GM12874 (cell line): ENCODE results near the gene TRRAP.

Source experiments
- TF ChIP-seq, protein P1 (sequence below): IDR thresholded peaks from 2 replicates; pipeline ENCODE4 v1.5.1; 2011; ENCODE audit warnings: low read depth, mild to moderate bottlenecking, control low read depth, low read length, moderate library complexity; ENCODE audit not compliant: insufficient read depth

The TRRAP gene

DNA sequence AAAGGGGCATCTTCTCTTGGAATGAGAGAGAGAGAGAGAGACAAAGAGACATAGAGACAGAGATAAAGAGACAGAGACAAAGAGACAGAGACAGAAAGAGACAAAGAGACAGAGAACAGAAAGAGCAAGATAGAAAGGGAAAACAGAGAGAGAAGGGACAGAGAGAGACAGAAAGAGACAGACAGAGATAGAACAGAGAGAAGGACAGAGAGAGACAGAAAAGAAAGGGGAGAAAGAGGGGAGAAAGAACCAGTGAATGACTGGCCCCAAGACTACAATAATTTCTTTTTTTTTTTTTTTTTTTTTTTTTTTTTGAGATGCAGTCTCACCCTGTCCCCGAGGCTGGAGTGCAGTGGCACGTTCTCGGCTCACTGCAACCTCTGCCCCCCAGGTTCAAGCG, 16.1 kb upstream of the TRRAP start:
- TF ChIP-seq, protein P1, sequence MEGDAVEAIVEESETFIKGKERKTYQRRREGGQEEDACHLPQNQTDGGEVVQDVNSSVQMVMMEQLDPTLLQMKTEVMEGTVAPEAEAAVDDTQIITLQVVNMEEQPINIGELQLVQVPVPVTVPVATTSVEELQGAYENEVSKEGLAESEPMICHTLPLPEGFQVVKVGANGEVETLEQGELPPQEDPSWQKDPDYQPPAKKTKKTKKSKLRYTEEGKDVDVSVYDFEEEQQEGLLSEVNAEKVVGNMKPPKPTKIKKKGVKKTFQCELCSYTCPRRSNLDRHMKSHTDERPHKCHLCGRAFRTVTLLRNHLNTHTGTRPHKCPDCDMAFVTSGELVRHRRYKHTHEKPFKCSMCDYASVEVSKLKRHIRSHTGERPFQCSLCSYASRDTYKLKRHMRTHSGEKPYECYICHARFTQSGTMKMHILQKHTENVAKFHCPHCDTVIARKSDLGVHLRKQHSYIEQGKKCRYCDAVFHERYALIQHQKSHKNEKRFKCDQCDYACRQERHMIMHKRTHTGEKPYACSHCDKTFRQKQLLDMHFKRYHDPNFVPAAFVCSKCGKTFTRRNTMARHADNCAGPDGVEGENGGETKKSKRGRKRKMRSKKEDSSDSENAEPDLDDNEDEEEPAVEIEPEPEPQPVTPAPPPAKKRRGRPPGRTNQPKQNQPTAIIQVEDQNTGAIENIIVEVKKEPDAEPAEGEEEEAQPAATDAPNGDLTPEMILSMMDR: no peak

DNA sequence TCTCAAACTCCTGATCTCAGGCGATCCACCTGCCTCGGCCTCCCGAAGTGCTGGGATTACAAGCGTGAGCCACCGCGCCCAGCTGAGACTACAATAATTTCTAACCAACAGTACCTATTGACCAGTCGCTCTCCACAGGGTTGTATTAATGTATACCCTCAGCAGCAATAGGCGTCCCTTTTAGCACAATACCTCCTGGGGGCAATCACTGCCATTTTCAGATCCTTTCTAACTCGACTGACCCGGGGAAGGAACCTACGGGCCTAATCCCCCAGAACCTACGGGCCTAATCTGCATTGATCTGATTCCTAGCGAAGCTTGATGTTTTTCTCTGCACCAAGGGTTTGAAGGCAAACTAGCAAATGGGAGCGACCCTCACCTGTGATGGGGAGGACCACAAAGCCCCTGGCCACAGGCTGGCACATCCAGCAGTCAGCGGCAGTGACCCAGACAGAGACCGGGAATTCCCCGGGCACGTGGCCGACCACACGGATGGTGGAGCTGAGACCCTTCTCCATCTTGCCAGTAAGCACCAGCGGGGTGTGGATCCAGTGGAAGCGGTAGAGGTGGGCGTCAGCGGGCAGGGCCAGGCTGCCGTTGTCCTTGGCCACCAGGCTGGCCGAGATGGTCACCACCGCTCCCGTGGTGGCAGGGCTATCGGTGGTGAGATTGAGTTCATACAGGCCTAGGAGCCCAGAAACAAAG, 15.5 kb upstream of the TRRAP start:
- TF ChIP-seq, protein P1: no peak

DNA sequence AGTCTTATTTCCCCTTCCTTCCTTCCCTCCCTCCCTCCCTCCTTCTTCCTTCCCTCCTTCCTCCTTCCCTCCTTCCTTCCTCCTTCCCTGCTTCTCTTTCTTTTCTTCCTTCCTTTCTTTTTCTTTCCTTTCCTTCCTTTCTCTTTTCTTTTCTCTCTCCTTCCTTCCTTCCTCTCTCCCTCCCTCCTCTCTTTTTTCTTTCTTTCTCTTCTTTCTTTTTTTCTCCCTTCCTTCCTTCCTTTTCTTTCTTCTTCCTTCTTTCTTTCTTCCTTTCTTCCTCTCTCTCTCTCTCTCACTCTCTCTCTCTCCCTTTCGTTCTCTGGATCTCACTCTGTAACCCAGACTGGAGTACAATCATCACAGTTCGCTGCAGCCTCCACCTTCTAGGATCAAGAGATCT, 14.7 kb upstream of the TRRAP start:
- TF ChIP-seq, protein P1: no peak

DNA sequence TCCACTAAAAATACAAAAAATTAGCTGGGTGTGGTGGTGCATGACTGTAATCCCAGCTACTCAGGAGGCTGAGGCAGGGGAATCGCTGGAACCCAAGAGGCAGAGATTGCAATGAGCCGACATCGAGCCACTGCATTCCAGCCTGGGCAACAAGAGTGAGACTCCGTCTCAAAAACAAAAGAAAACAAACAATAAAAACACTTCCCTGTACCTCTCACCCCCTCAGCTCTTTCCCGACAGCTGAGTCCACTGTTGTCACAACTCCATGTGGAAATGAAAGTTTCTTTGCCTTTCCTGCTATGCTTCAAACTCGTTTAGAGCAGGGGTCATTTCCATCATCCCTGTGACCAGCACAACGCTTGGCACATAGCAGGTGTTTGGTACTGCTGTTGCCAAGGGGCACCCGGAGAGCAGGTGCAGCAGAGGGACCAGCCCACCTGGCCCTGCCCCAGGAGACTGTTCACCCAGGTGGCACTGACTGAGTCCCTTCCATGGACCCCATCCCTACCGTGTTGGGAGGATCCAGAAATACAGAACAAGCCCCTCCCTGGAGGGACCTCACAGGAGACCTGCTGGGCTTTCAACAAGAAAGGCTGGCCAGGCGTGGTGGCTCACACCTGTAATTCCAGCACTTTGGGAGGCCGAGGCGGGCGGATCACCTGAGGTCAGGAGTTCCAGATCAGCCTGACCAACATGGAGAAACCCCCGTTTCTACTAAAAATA, 13.4 kb upstream of the TRRAP start:
- TF ChIP-seq, protein P1: no peak

DNA sequence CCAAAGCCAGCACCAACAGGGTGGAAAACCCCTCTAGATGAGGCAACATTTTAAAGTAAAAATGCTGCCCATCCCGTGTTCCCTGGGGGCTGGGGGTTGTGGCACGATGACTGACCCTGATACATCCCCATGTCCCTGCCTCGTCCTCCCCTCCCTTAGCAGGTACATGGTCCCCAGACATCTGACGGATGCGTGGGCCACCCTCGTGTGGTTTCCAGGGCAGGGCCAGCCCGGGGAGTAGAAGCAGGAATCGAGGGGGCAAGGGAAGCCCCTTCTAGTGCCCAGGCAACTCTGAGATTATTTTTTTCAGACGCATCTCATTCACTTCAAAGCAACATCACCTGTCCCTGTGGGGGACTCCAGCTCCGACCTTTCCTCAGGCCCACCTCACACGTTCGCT, 12.0 kb upstream of the TRRAP start:
- TF ChIP-seq, protein P1: no peak

DNA sequence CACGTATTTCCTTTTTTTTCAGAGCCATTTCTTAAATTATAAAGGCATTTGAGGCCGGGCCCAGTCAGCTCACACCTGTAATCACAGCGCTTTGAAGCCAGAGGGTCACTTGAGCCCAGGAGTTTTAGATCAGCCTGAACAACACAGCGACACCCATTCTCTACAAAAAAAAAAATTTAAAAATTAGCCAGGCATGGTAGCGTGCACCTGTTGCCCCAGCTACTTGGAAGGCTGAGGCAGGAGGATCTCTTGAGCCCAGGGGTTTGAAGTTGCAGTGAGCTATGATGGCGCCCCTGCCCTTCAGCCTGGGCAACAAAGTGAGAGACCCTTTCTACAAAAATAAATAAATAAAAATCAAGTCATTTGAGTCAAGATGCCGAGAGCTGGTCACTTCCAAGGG, 11.6 kb upstream of the TRRAP start:
- TF ChIP-seq, protein P1: no peak

DNA sequence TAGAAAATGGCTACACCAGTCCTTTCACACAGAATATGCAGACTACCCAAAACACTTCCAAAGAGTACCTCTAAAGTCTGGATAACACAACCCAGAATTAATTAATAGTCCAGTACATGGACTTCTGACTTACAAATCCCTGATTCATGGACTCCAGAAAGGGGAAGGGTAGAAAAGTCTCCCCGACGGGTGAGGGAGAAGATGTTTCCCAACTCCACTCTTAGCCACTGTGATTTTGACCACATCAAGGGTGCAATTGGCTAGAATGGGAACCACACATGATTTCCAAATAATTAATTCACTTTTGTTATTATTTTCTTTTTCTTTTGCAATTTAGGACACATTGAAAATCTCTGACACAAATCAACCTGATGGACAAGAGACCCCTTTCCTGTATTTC, 9.9 kb upstream of the TRRAP start:
- TF ChIP-seq, protein P1: no peak
